ENCODE measurements around the gene TSKS.
"Not testable (repeated sequence)": the region's sequence is repeated elsewhere in the genome, so short reads cannot be mapped to it uniquely, and the experiment has no call there.

TSKS gene

DNA sequence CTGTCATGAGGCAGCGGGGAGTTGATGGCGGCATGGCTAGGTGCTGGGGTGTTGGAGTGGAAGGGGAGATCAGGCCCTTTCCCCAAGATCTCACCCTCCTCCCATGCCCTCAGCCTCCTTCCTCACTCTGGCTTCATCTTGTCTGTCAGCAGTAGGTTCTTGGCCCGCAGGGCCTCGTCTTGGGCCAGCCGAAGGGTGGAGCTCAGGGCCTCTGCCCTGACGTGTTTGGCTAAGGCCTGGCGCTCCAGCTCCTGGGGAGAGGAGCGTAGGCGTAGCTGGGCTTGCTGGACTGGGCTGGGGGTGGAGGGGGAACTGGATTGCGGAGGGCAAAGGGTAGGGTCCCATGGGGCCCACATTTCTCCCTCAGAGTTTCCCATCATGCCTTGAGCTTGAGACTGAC is 23.2 kb downstream of the TSKS start:
- H3K4me1 ChIP-seq (ENCODE audit: control insufficient read depth, insufficient read depth, low read length), result peaks cover 8% of the 10 kb centered on the region
- no peaks in the 10 kb centered on the region for H3K9me3 ChIP-seq (replicated peaks; ENCODE audit: low read length)
- no peak overlapping the region for H3K9ac ChIP-seq (ENCODE audit: low read depth, low read length)
- no peaks in the 10 kb centered on the region for H3K36me3 ChIP-seq (ENCODE audit: insufficient read depth, low read length)
- H3K27me3 ChIP-seq (ENCODE audit: control insufficient read depth, insufficient read depth, low read length), result no peaks in the 10 kb centered on the region
- H3K4me3 ChIP-seq (ENCODE audit: low read length), result no peak overlapping the region
- no peak overlapping the region for H3K4me2 ChIP-seq (ENCODE audit: low read length)

DNA sequence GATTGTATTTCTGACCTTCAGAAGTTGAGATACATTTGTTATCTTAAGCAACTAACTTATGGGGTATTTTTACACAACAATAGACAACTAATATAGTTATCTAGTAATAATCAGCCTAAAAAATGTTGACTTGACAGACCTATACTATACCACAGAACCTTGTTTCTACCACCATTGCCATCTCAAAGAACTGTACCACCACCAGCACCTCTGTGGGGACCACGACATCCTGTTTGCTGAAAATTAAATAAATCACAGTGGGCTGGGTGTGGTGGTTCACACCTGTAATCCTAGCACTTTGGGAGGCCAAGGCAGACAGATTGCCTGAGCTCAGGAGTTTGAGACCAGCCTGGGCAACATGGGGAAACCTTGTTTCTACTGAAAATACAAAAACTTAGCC is 24.0 kb downstream of the TSKS start:
- Histone ChIP-seq H3K4me1 (ENCODE audit: control insufficient read depth, insufficient read depth, low read length) (peaks cover 8% of the 10 kb centered on the region), H3K9ac (ENCODE audit: low read depth, low read length) (no peak overlapping the region), H3K9me3 (replicated peaks; ENCODE audit: low read length) (no peaks in the 10 kb centered on the region), H3K36me3 (ENCODE audit: insufficient read depth, low read length) (no peaks in the 10 kb centered on the region), H3K4me3 (ENCODE audit: low read length) (no peak overlapping the region), H3K4me2 (ENCODE audit: low read length) (no peak overlapping the region), H3K27me3 (ENCODE audit: control insufficient read depth, insufficient read depth, low read length) (no peaks in the 10 kb centered on the region)

- Histone ChIP-seq H3K4me1 (ENCODE audit: control insufficient read depth, insufficient read depth, low read length) (peaks cover 8% of the 10 kb centered on the region), H3K27me3 (ENCODE audit: control insufficient read depth, insufficient read depth, low read length) (no peaks in the 10 kb centered on the region), H3K4me3 (ENCODE audit: low read length) (no peak overlapping the region), H3K4me2 (ENCODE audit: low read length) (no peak overlapping the region), H3K9ac (ENCODE audit: low read depth, low read length) (no peak overlapping the region), H3K36me3 (ENCODE audit: insufficient read depth, low read length) (no peaks in the 10 kb centered on the region), H3K9me3 (replicated peaks; ENCODE audit: low read length) (no peaks in the 10 kb centered on the region)
Observed at GRCh38 chr19:49738268-49738667, 24.8 kb downstream of the TSKS start.

DNA sequence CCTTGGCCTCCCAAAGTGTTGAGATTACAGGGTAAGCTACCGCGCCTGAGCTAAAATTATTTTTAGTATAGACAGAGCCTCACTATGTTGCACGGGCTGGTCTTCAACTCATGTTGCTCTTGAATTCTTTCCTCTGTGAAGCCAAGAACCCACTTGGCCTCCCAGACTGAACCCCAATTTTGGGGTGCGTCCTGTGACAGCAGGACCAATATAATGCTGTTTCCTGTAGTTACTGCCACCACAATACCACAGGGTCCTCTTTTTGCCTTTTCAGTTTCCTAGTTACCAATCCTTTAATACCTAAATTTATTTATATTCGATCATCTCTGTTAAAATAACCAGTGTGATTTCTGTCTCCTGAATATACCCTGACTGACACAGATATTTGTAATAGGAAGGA is 32.9 kb downstream of the TSKS start:
- H3K4me3 ChIP-seq (ENCODE audit: low read length), result no peak overlapping the region
- H3K4me2 ChIP-seq (ENCODE audit: low read length), result no peak overlapping the region
- no peak overlapping the region for H3K9ac ChIP-seq (ENCODE audit: low read depth, low read length)
- H3K36me3 ChIP-seq (ENCODE audit: insufficient read depth, low read length), result no peaks in the 10 kb centered on the region
- H3K27me3 ChIP-seq (ENCODE audit: control insufficient read depth, insufficient read depth, low read length), result no peaks in the 10 kb centered on the region
- H3K4me1 ChIP-seq (ENCODE audit: control insufficient read depth, insufficient read depth, low read length), result peaks cover 11% of the 10 kb centered on the region
- H3K9me3 ChIP-seq (replicated peaks; ENCODE audit: low read length), result no peaks in the 10 kb centered on the region

DNA sequence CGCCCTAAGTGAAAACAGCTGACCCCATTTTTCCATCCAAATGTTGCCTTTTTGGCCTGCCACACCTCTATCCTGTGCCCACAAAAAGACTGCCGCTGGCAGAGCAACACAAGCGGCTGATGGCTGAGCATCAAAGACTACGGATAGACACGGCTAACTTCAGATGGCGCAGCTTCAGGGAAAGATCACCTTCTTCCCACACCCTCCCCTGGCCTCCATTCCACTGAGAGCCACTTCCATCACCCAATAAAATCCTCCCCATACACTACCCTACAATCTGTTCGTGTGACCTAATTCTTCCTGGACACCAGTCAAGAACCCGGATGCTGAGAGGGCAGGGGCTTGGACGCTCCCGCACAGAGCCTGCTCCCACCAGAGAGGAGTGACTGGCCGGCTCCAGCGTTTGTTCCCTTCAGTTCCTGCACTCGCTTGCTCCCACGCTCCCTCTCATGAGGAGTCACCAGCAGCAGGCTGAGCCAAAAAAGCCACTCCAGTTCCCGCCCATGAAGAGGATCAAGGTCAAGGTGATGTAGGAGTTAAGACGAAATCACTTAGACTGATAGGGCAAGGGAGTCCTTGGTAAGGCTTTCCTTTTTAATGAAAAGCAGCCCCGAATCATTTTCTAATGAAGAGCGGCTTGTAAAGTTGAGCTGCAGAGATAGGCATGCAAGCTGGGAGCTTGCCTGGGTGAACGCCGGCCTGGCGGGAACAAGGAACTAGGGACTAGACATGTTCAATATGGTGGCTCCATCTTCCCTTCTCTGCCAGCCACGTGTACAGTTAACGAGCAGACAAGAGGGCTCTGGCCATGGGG is 35.7 kb downstream of the TSKS start:
- Histone ChIP-seq H3K9me3 (replicated peaks; ENCODE audit: low read length) (no peaks in the 10 kb centered on the region), H3K4me1 (ENCODE audit: control insufficient read depth, insufficient read depth, low read length) (peaks cover 15% of the 10 kb centered on the region), H3K9ac (ENCODE audit: low read depth, low read length) (no peak overlapping the region), H3K4me2 (ENCODE audit: low read length) (peak overlapping the region; percentile 59), H3K4me3 (ENCODE audit: low read length) (peak overlapping the region; percentile 12), H3K27me3 (ENCODE audit: control insufficient read depth, insufficient read depth, low read length) (no peaks in the 10 kb centered on the region), H3K36me3 (ENCODE audit: insufficient read depth, low read length) (no peaks in the 10 kb centered on the region)

GRCh38 chr19:49719420-49719819 is 43.7 kb downstream of the TSKS start:
- H3K27me3 ChIP-seq (ENCODE audit: control insufficient read depth, insufficient read depth, low read length); H3K9ac ChIP-seq (ENCODE audit: low read depth, low read length); H3K4me1 ChIP-seq (ENCODE audit: control insufficient read depth, insufficient read depth, low read length); H3K4me2 ChIP-seq (ENCODE audit: low read length); H3K4me3 ChIP-seq (ENCODE audit: low read length); H3K36me3 ChIP-seq (ENCODE audit: insufficient read depth, low read length); H3K9me3 ChIP-seq (replicated peaks; ENCODE audit: low read length): not testable (repeated sequence)

DNA sequence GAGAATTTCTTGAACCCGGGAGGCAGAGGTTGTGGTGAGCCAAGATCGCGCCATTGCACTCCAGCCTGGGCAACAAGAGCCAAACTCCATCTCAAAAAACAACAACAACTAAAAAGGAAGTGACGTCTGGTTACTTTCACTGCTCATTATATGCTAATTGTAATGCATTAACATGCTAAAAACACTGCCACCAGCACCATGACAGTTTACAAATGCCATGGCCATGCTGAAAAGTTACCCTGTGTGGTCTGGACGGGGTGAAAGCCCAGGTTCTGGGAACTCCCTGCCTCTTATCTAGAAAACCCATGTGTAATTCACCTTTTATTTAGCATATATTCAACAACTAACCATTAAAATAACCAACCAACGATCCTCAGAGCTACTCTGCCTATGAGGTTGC is 44.1 kb downstream of the TSKS start:
- Histone ChIP-seq H3K4me1 (ENCODE audit: control insufficient read depth, insufficient read depth, low read length) (no peaks in the 10 kb centered on the region), H3K9ac (ENCODE audit: low read depth, low read length) (no peak overlapping the region), H3K4me3 (ENCODE audit: low read length) (no peak overlapping the region), H3K9me3 (replicated peaks; ENCODE audit: low read length) (no peaks in the 10 kb centered on the region), H3K4me2 (ENCODE audit: low read length) (no peak overlapping the region), H3K36me3 (ENCODE audit: insufficient read depth, low read length) (no peaks in the 10 kb centered on the region), H3K27me3 (ENCODE audit: control insufficient read depth, insufficient read depth, low read length) (no peaks in the 10 kb centered on the region)

DNA sequence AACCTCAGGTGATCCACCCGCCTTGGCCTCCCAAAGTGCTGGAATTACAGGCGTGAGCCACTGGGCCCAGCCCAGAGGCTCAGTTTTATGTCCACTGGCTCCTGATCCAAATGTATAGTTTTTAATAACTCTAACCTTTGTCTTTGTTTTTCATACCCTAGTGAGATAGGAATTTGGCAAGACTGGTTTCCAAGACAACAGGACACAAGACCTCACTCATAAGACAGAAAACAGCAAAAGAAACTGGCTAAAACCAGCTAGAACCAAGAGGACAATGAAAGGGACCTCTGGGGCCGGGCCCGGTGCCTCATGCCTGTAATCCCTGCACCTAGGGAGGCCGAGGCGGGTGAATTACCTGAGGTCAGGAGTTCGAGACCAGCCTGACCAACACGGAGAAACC is 44.6 kb downstream of the TSKS start:
- Histone ChIP-seq H3K9ac (ENCODE audit: low read depth, low read length) (no peak overlapping the region), H3K9me3 (replicated peaks; ENCODE audit: low read length) (no peaks in the 10 kb centered on the region), H3K4me3 (ENCODE audit: low read length) (peak overlapping the region; percentile 76), H3K36me3 (ENCODE audit: insufficient read depth, low read length) (no peaks in the 10 kb centered on the region), H3K4me1 (ENCODE audit: control insufficient read depth, insufficient read depth, low read length) (no peaks in the 10 kb centered on the region), H3K27me3 (ENCODE audit: control insufficient read depth, insufficient read depth, low read length) (no peaks in the 10 kb centered on the region), H3K4me2 (ENCODE audit: low read length) (peak overlapping the region; percentile 85)

- Histone ChIP-seq H3K9me3 (replicated peaks; ENCODE audit: low read length) (no peaks in the 10 kb centered on the region), H3K27me3 (ENCODE audit: control insufficient read depth, insufficient read depth, low read length) (no peaks in the 10 kb centered on the region), H3K36me3 (ENCODE audit: insufficient read depth, low read length) (no peaks in the 10 kb centered on the region), H3K4me3 (ENCODE audit: low read length) (no peak overlapping the region), H3K4me1 (ENCODE audit: control insufficient read depth, insufficient read depth, low read length) (peaks cover 12% of the 10 kb centered on the region), H3K9ac (ENCODE audit: low read depth, low read length) (no peak overlapping the region), H3K4me2 (ENCODE audit: low read length) (no peak overlapping the region)
Observed at GRCh38 chr19:49716154-49716553, 47.0 kb downstream of the TSKS start.

DNA sequence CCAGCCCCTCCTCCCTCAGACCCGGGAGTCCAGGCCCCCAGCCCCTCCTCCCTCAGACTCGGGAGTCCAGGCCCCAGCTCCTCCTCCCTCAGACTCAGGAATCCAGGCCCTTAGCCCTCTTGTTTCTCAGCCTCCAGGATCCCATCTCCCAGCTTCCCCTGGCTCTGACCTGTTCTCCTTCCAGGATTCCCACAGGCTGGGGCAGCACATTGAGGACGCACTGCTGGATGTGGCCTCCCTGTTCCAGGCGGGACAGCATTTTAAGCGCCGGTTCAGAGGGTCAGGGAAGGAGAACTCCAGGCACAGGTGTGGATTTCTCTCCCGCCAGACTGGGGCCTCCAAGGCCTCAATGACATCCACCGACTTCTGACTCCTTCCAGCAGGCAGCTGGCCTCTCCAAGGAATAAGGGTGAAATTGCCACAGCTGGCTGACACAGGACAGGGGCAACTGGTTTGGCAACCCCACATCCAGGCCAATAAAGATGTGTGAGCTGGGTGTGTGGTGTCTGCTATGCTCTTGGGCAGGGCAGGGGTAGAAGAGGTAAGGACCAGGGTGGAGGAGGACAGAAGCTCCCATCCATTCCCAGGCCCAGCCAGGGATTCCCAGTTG is 49.8 kb downstream of the TSKS start:
- no peaks in the 10 kb centered on the region for H3K9me3 ChIP-seq (replicated peaks; ENCODE audit: low read length)
- no peak overlapping the region for H3K4me3 ChIP-seq (ENCODE audit: low read length)
- peak overlapping the region; percentile 38 for H3K4me2 ChIP-seq (ENCODE audit: low read length)

GRCh38 chr19:49712397-49712859 is 50.7 kb downstream of the TSKS start:
- peaks cover 19% of the 10 kb centered on the region for H3K4me1 ChIP-seq (ENCODE audit: control insufficient read depth, insufficient read depth, low read length)
- H3K9ac ChIP-seq (ENCODE audit: low read depth, low read length), result peak overlapping the region; percentile 46
- no peaks in the 10 kb centered on the region for H3K27me3 ChIP-seq (ENCODE audit: control insufficient read depth, insufficient read depth, low read length)
- H3K4me3 ChIP-seq (ENCODE audit: low read length), result peak overlapping the region; percentile 60
- no peaks in the 10 kb centered on the region for H3K36me3 ChIP-seq (ENCODE audit: insufficient read depth, low read length)
- no peaks in the 10 kb centered on the region for H3K9me3 ChIP-seq (replicated peaks; ENCODE audit: low read length)
- H3K4me2 ChIP-seq (ENCODE audit: low read length), result peak overlapping the region; percentile 78

More for the DNA sequence above, 49.8 kb downstream of the TSKS start:
- Histone ChIP-seq H3K4me1 (ENCODE audit: control insufficient read depth, insufficient read depth, low read length) (peaks cover 19% of the 10 kb centered on the region), H3K27me3 (ENCODE audit: control insufficient read depth, insufficient read depth, low read length) (no peaks in the 10 kb centered on the region), H3K9ac (ENCODE audit: low read depth, low read length) (peak overlapping the region; percentile 41), H3K36me3 (ENCODE audit: insufficient read depth, low read length) (no peaks in the 10 kb centered on the region)

Measured in skeletal muscle satellite cell (primary cell).